ENCODE results near the gene FOSL1.

GRCh38 chr11:65891219-65892136 is 8.7 kb downstream of the FOSL1 start:
- TF ChIP-seq, protein P1, sequence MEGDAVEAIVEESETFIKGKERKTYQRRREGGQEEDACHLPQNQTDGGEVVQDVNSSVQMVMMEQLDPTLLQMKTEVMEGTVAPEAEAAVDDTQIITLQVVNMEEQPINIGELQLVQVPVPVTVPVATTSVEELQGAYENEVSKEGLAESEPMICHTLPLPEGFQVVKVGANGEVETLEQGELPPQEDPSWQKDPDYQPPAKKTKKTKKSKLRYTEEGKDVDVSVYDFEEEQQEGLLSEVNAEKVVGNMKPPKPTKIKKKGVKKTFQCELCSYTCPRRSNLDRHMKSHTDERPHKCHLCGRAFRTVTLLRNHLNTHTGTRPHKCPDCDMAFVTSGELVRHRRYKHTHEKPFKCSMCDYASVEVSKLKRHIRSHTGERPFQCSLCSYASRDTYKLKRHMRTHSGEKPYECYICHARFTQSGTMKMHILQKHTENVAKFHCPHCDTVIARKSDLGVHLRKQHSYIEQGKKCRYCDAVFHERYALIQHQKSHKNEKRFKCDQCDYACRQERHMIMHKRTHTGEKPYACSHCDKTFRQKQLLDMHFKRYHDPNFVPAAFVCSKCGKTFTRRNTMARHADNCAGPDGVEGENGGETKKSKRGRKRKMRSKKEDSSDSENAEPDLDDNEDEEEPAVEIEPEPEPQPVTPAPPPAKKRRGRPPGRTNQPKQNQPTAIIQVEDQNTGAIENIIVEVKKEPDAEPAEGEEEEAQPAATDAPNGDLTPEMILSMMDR (IDR thresholded peaks at IDR 0.05): peak; percentile 84
- TF ChIP-seq POLR2AphosphoS5 (IDR thresholded peaks at IDR 0.05; ENCODE audit: low read depth, low read length): peak; percentile 96
